Dedifferentiated amniotic fluid mesenchymal stem cell (primary cell): Measurements from ENCODE around the gene MITF.
A peak's percentile ranks its signal among the peaks of the same experiment; 100 is the strongest.

Experiments used
- DNase-seq: peaks from one replicate; pipeline ENCODE4 v3.0.0-alpha.2; 2016; ENCODE audit errors: extremely low spot score

Gene MITF

DNA sequence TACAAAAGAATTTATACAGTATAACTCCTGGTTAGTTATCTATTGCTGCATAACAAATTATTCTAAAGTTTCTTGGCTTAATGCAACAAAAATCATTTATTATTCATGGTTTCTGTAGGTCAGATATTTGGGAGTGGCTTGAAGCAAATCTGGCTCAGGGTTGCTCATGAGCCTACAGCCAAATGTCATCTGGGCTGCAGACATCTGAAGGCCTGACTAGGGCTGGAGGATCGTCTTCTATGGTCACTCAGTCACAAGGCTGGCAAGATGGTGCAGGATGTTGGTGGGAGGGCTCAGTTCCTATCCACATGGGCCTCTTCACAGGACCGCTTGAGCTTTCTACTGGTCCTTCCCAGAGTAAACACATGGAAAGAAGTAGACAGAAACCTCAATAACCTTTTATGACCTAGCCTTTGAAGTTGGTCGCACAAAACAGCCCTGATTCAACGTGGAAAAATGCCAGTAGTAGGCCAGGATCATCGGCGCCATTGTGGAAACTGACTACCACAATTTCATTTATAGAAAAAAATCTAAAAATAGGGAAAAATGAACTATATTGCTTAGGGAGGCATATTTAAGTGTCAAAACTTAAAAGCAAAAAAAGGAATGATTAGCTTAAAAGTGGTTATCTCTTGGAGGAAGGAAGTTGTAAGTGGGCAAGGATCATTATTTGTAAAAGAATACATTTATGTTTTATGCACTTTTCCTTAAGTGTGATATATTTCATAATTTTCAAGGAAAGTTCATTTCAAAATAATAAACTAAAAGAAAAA is 9.9 kb upstream of the MITF start:
- no peak for DNase-seq

DNA sequence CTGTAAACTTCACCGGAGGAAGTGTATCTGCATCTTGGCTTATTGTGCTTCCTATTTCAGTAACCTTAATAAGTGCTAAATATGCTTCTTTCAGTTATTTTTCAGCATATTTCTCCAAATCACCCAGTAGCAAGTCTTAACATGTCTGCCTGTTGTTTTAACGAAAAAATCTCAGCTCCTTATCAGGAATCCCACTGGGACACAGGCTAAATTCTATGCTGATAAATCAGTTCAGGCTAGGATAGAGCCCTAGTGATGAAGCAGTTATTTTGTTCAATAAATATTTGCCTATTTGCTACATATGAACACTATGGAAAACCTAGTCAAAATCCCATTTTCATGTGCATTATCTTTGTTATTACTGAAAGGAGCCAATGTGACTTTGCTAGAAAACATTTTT is 8.2 kb upstream of the MITF start:
- no peak for DNase-seq

DNA sequence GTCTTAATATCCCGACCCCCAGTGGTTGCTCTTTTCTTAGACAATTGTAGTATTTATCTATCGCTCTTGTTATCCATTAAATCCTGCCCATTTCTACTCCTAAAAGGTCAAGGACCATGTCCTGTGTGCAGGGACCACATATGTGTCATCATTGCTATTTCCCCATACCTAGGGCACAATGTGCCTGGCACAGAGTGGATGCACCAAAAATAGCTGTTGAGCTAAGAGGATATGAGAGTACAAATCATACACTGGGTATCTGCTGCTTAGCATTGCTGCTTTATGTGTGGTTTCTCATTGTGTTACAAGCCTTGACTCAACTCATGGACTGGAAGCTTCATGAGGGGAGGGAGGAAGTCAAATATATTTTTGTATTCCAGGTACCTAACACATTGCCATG is 3.4 kb upstream of the MITF start:
- DNase-seq = no peak

DNA sequence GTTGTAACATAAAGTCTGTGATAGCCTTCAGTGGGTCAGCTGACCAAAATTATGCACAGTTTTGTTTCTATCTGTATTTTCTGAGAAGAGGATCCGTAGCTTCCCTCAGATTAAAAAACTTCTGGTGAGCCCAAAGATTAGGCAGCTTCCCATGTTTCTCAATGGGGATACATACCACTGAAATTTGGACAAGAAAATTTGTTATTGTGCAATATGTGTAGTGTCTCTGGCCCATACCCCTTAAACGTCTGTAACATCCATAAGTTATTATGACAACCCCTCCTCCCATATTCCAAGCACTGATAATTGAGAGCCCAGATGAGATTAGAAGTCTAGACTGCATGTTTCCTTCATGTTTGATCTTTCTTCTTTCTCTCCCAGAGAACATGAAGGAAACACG is 1.9 kb upstream of the MITF start:
- no peak for DNase-seq

DNA sequence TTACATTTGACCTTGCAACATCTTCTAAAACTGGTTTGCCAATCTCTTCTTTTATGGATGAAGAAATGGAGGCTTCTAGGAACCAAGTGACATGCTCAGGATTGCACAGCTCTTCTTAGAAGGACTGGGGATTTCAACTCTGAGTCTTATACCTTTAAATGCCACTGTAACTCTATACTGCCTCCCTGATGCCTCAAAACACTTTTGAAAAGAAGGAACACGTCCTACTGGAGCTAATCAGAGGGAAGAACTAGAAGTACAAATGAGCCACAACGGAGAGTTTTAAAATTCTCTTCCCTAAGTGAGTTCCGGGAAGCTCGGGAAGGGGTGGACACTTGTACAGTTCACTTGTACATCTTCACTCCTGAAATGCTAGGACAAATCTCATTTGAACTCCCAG is 949 bp upstream of the MITF start:
- DNase-seq = no peak

DNA sequence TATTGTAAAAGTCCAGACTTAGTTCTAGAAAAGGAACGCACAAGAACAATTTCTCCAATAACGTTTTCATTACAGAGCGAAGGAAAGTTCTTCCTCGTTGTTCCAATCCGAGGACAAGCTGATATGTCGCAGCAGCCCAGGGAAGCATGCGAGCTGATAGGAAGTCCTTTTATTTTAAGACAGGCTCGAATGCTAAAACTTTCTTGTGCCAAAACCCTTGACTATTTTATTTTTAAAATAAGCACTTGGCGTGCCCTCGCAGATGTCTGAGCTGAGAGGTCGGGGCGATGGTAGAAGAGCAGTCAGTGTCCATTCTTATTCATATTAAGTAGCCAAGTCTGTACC is 433 bp upstream of the MITF start:
- DNase-seq = no peak

DNA sequence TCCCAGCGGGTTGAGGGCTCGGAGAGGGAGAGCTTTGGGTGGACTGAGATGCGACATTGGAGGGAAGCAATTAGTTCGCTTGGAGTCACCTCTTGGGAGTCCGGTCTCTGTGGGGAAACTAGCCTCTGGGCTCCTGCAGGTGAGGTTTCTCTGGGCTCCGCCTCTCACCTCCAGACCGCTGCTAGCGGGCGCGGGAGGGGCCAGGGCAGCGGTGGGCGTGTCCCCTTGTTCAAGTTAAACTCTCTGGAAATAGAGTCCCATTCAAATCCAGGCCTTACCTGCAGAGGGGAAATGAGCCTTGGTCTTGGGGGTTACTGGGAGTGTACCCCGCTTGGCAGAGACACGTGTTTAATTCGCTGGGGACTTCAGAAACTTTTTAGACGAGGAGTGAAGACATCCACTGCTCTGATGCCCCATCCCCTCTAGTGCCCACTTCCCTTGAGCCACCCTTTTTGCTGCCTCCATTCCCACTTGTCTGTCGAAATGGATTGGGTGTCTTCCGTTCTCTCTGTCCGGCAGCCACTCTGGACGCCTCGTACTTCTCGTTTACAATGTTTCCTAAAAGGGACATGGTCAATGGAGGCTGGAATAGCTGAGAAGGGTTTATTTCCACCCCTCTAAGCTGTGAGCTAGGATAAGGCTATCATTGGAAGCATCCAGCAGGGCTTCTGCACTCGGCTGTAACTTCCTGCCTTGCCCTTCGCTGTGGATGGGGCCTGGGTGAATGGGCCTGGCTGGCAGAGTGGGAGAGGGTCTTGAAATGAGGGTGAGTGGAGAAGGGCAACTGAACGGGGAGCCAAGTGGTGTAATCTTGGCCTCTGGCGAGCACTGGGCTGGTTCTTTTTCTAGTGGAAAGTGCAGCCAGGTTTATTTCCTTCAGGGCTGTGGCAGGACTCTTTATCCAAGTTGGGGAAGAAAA is 1.1 kb downstream of the MITF start:
- no peak for DNase-seq

DNA sequence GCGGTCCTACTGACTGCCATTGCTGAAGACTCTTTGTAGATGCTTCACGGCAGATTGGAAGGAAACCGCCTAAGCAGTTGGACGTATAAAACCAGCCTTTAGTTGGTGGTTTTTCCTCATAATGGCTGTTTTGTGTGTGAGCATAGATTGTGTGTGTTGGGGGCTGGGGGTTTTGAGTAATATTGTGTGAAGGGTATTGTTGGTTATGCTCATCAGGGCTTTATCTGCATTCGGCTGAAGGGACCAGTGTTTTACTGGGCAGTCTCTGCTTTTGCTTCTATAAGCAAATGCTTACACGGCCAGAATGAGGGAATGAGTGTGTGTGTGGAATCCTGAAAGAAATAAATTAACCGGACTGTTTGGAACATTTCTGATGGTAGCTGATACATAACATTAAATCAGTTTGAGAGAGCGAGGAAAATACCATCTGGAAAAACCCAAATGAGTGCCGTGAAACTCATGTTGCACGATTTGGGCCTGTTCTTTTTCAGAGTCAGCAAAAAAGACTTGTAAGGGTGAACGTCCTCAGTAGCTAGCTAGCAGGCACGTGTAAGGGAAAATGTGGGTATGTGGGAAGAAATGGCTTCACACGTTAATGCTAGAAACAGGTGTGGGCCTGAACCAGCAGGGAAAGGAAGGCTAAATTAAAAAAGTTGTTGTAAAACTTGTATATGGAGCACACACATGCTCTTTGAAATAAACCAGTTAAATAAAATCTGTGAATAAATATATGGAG is 1.9 kb downstream of the MITF start:
- DNase-seq = no peak

DNA sequence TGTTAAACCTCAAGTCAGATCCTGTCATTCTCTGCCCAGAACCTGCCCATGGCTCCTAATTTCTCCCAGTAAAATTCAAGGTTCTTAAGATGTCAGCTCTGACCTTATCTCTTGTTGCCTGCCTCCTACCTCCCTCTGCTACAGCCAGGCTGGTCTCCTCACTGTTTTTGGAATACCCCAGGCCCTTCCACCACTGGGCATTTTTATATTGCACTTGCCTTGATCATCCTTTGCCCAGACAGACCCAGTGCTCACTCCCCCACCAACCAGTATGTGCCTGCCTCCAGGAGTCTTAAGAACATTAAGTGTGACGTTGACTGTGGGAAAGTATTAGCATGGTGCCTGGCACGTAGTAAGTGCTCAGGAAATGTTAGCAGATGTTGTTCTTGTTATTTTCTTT is 3.1 kb downstream of the MITF start:
- DNase-seq = no peak

DNA sequence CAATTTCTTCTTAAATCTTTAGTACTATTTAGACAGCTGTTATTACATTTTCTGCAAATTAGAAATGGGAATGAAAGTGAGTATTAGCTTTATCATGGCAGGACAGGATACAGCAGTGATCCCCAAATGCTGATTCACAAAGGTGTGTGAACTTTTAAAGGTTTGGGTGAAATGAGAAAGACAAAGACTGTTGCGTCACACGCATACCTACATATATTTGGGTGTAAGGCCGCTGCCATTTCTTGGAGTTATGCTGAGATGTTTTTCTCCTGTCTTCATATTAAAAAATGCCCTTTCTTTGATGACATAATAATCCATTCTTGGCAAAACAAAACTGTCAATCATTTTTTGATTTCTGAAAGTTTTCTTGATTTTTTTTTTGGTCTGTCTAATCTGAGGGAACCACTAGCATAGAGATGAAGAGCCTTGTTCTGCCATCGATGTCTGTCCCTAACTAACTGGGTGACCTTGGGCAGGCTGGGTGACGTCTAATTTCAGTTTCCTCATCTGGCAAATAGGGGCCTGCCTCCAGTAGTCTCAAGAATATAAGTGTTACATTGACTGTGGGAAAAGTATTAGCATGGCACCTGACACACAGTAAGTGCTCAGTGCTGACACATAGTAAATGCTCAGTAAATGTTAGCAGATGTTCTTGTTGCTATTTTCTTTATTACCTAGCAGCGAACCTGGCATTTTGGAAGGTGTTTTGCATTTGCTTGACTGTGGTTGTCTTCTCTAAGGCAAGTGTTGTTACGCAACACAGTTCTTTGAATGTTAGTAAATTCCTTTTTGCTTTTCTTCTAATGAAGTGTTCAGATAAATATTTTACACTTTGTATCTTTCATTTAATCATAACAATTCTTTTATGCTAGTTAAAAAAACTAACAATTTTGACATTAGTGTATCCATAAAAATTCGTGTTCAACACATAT is 5.0 kb downstream of the MITF start:
- no peak for DNase-seq

DNA sequence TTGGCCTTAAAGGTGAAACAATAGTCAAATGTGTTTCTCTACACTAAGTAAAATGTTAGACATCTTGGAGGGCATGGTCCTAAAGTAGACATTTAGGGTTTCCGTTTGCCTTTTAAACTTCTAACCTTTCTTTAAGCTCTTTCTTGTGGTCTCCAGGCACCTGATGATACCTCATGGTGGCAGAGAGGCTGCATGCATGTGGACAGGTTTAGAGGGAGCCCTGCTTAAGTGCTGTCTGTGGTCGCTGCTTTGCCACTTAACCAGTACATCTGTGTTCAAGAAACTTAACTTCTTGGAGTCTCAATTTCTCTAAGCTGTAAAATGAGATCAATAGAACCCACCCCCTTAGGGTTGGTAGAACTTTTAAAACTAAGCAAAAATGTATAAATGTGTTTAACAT is 6.2 kb downstream of the MITF start:
- DNase-seq = no peak

DNA sequence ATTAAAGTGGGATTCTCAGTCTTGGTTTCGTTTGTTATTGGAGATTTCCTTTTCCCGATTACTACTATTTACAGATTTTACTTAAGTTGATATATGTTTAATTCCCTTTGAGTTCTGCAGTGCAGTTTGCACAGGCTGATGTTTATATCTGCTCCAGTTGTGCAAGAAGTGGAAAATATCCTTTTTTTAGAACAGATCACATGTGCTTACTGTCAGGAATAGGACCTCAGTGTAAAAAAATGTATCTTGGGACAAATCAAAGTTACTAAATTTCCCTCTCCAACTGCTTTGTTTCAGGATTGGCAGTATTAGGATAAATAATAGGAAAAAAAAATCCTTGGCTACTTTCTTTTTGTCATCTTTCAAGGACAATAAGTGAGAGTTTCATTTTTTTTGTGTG is 6.9 kb downstream of the MITF start:
- DNase-seq = peak; percentile 41

DNA sequence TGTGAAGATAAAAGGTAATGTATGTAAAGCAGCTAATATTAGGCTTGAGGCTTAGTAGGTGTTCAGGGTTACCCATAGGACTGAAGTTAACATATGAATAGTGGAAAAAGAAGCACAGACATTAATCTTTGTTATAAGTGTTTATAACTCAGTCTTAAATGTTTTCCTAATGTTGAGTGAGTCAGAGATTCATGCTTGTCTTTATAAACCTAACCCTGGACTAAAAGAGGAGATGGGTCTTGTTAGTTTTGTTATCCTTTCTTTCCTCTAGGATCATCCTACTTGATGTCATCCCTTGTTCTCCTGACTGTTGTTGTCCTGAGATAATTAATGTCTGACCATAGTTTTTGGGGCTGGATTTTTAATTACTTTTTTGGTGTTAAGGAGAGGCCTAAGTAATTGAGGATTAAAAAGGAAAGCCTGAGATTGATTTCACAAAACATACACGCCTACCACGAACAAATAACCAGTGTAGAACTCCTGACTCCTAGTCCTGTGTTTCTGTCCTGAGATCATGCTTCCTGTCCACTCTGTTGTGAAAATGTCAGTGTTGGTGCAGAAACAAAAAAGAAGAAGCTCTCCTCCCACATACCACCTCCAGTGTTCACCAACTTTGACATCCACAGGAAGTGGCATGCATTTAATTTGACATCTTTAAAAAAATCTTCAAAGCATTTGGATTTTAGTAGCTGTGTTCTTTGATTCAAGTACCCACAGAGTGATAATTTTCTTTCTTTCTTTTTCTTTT is 8.4 kb downstream of the MITF start:
- DNase-seq = no peak

DNA sequence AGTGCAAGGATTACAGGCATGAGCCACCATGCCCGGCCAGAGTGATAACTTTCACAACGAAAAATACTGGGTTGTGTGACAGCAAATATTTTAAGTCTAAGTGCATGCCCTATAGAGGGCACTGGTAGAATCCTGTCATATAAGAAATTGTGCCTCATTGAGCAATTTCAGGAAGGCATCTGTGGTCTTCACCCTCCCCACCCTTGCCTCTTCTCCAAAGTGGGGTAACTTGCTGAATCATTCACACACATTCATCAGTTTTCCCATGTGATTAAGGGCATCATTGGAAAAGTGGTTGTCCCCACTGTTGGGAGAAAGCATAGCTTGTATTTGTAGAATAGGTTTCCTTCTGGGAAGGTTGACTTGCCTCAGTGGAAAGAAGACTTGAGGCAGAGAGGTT is 9.2 kb downstream of the MITF start:
- DNase-seq = no peak

DNA sequence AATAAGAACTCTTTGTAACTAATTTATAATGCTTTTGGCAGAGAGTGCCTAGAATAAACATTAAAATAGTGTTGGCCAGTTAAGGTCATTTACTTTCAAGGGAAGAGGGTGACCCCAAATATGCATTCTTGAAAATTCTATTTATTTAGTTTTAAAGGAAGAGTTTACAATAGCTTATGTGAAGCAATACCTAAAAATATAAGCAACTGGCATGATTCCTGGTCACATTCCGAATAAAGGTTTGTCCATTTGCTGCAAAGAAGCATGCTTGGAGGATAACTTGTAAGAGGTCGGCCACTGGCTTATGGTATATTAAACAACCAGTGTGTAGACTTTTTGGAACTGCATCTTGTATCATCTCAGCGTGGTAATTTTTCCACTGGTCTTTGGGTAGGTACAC is 10.2 kb downstream of the MITF start:
- no peak for DNase-seq

DNA sequence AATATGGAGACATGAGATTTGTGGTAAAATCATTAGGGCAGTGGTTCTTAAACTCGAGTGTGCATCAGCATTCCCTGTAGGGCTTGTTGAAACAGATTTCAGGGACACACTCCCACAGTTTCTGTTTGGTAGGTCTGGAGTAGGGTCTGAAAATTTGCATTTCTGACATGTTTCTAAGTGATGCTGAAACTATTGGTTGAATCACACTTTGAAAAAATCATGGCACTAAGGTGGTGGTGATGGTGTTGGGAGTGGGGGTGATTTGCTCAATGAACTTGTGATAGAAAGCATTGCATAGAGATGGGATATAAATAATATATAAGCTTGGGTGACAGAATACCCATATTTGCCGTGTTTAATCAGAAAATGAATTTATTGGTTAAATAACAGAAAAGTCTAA is 11.3 kb downstream of the MITF start:
- DNase-seq = no peak

DNA sequence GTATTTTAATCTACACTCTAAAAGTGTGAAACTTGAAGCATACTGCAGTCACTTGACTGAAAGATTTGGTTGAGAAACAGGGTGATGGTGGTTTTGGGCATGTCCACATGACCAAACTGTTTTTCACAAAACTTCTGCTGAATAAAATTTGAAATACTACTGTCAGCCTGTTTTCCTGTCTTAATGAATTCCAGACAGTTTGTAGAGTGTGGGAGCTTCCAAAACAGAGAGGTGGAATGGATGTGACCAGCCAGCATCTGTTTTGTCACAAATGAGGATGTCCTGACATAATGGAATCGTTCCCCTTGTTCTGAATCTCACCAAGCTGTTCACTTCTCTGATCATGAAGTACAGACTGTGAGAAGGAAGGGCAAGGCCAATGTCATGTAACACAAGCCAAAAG is 11.8 kb downstream of the MITF start:
- no peak for DNase-seq

DNA sequence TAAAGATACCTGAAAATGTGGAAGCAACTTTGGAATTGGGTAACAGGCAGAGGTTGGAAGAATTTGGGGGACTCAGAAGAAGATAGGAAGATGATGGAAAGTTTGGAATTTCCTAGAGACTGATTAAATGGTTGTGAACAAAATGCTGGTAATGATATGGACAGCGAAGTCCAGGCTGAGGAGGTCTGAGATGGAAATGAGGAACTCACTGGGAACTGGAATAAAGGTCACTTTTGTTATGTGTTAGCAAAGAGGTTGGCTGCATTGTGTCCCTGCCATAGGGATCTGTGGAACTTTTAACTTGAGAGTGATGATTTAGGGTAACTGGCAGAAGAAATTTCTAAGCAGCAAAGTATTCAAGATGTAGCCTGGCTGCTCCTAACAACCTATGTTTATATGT is 13.0 kb downstream of the MITF start:
- DNase-seq = no peak

DNA sequence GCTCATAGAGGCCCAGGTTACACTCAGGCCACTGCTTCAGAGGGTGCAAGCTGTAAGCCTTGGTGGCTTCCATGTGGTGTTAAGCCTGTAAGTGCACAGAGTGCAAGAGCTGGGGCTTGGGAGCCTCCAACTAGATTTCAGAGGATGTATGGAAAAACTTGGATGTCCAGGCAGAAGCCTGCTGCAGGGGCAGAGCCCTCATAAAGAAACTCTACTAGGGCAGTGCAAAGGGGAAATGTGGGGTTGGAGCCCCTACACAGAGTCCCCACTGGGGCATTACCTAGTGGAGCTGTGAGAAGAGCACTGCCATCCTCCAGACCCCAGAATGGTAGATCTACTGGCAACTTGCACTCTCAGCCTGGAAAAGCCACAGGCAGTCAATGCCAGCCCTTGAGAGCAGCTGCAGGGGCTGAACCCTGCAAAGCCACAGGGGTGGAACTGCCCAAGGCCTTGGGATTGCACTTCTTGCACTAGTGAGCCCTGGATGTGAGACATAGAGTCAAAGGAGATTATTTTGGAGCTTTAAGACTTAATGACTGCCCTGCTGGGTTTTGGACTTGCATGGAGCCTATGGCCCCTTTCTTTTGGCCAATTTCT is 14.0 kb downstream of the MITF start:
- DNase-seq = no peak

DNA sequence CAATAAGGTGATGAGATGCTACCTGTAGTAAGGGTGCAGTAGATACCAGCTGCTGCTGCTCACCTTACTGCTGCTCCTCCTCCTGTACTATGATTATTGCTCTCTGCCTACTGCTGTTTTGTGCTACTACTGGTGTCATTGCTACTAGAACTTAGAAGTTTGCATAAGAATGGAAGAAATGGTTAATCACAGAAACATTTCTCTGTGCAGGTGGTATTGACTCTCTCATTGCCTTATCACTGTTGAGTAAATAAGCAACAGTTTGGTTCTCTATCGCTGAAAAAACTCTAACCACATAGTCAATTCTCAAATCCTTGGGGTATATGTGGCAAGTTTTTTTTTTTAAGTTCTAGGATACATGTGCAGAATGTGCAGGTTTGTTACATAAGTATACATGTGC is 16.5 kb downstream of the MITF start:
- DNase-seq = no peak
